ENCODE results near the gene SEMA3D. TPM values are rescaled to one million over a fixed set of nuclear protein-coding genes. Genes with fewer than 3 reads are reported as not detected.

Gene SEMA3D
- total and polyA plus RNA-seq, 2 donors (not counting 1 experiment from before 2014, with no cell fraction given), result 0.46 to 0.59 TPM

GRCh38 chr7:85114342-85114741 lies 72.5 kb downstream of the SEMA3D start:
- Histone ChIP-seq H3K9ac (ENCODE audit: low read length) (no peak overlapping the region), H3K4me1 (ENCODE audit: control insufficient read depth in 2 of 2, insufficient read depth in 2 of 2, low read length in 2 of 2) (no peaks in the 10 kb centered on the region), H4K20me1 (ENCODE audit: control insufficient read depth, insufficient read depth, low read length, poor library complexity, severe bottlenecking) (no peaks in the 10 kb centered on the region), H3K9me3 (ENCODE audit: control extremely low read depth in 1 of 3, control insufficient read depth in 2 of 3, insufficient read depth in 1 of 3, low read length in 2 of 3) (no peaks in the 10 kb centered on the region), H3K4me2 (replicated peaks; ENCODE audit: low read depth, low read length, poor library complexity, severe bottlenecking) (no peak overlapping the region), H3K4me3 (ENCODE audit: control extremely low read depth in 1 of 5, extremely low read depth in 1 of 5, insufficient read depth in 1 of 5, low read depth in 2 of 5, low read length in 4 of 5) (no peak overlapping the region), H3K79me2 (ENCODE audit: control insufficient read depth, insufficient read depth, low read length) (no peaks in the 10 kb centered on the region), H2AFZ (ENCODE audit: insufficient read depth, low read depth, low read length, poor library complexity, severe bottlenecking) (no peak overlapping the region), H3K36me3 (replicated peaks in 1 of 2; ENCODE audit: control extremely low read depth in 1 of 2, control insufficient read depth in 1 of 2, extremely low read depth in 1 of 2, insufficient read depth in 2 of 2, low read length in 1 of 2) (no peaks in the 10 kb centered on the region), H3K27me3 (replicated peaks in 1 of 4; ENCODE audit: control extremely low read depth in 1 of 4, control insufficient read depth in 3 of 4, insufficient read depth in 4 of 4, low read length in 3 of 4) (no peaks in the 10 kb centered on the region), H3K27ac (ENCODE audit: low read length in 2 of 2) (no peak overlapping the region)
- H3K27me3 Mint-ChIP-seq, result no peaks in the 10 kb centered on the region
- TF ChIP-seq EZH2 (IDR thresholded peaks at IDR 0.05; ENCODE audit: borderline replicate concordance, insufficient read depth, low read depth, low read length, poor library complexity, severe bottlenecking), result no peak
- TF ChIP-seq CTCF (IDR thresholded peaks at IDR 0.05), result no peak
- intact Hi-C loops (cut with micrococcal nuclease), result no loop called here
- CTCF ChIA-PET, result no interaction called here
- no peaks in the 10 kb centered on the region for H3K4me1 Mint-ChIP-seq
- DNase-seq (no peak), ATAC-seq (ENCODE audit: low read depth) (no peak)
- POLR2A ChIA-PET, result no interaction called here
- no peak overlapping the region for H3K4me3 Mint-ChIP-seq
- H3K27ac Mint-ChIP-seq, result no peak overlapping the region
- H3K9me3 Mint-ChIP-seq (ENCODE audit: insufficient read depth), result no peaks in the 10 kb centered on the region
- WGBS (ENCODE audit: insufficient coverage), result no CpG with 5 or more reads among the region's 4 CpGs

GRCh38 chr7:85111761-85112160 lies 75.1 kb downstream of the SEMA3D start:
- DNase-seq (no peak), ATAC-seq (ENCODE audit: low read depth) (no peak)
- no peak overlapping the region for H3K27ac ChIP-seq (ENCODE audit: low read length in 2 of 2)
- H3K36me3 ChIP-seq (replicated peaks in 1 of 2; ENCODE audit: control extremely low read depth in 1 of 2, control insufficient read depth in 1 of 2, extremely low read depth in 1 of 2, insufficient read depth in 2 of 2, low read length in 1 of 2), result no peaks in the 10 kb centered on the region
- no peaks in the 10 kb centered on the region for H3K27me3 Mint-ChIP-seq
- H3K4me3 ChIP-seq (ENCODE audit: control extremely low read depth in 1 of 5, extremely low read depth in 1 of 5, insufficient read depth in 1 of 5, low read depth in 2 of 5, low read length in 4 of 5), result no peak overlapping the region
- H3K27ac Mint-ChIP-seq, result no peak overlapping the region
- H3K9me3 ChIP-seq (ENCODE audit: control extremely low read depth in 1 of 3, control insufficient read depth in 2 of 3, insufficient read depth in 1 of 3, low read length in 2 of 3), result no peaks in the 10 kb centered on the region
- no peaks in the 10 kb centered on the region for H3K4me1 ChIP-seq (ENCODE audit: control insufficient read depth in 2 of 2, insufficient read depth in 2 of 2, low read length in 2 of 2)
- H3K79me2 ChIP-seq (ENCODE audit: control insufficient read depth, insufficient read depth, low read length), result no peaks in the 10 kb centered on the region
- no peak overlapping the region for H3K4me2 ChIP-seq (replicated peaks; ENCODE audit: low read depth, low read length, poor library complexity, severe bottlenecking)
- intact Hi-C loops (cut with micrococcal nuclease), result no loop called here
- no peak overlapping the region for H2AFZ ChIP-seq (ENCODE audit: insufficient read depth, low read depth, low read length, poor library complexity, severe bottlenecking)
- TF ChIP-seq CTCF (IDR thresholded peaks at IDR 0.05) (no peak), EZH2 (IDR thresholded peaks at IDR 0.05; ENCODE audit: borderline replicate concordance, insufficient read depth, low read depth, low read length, poor library complexity, severe bottlenecking) (no peak)
- CTCF ChIA-PET, result no interaction called here
- no peaks in the 10 kb centered on the region for H3K27me3 ChIP-seq (replicated peaks in 1 of 4; ENCODE audit: control extremely low read depth in 1 of 4, control insufficient read depth in 3 of 4, insufficient read depth in 4 of 4, low read length in 3 of 4)
- no peaks in the 10 kb centered on the region for H3K4me1 Mint-ChIP-seq
- no peaks in the 10 kb centered on the region for H4K20me1 ChIP-seq (ENCODE audit: control insufficient read depth, insufficient read depth, low read length, poor library complexity, severe bottlenecking)
- POLR2A ChIA-PET, result no interaction called here
- H3K9ac ChIP-seq (ENCODE audit: low read length), result no peak overlapping the region
- no peak overlapping the region for H3K4me3 Mint-ChIP-seq
- 83% methylated on average over 1 of the region's 1 CpG for WGBS (ENCODE audit: insufficient coverage)
- H3K9me3 Mint-ChIP-seq (ENCODE audit: insufficient read depth), result no peaks in the 10 kb centered on the region

Data from B cell (primary cell).